ENCODE data around the gene MPC1. TPM values are rescaled to one million over a fixed set of nuclear protein-coding genes. Genes with fewer than 3 reads are reported as not detected.

MPC1 gene
- total and polyA plus RNA-seq, 2 experiments from 2014 or later = 15.5 to 39.4 TPM

DNA sequence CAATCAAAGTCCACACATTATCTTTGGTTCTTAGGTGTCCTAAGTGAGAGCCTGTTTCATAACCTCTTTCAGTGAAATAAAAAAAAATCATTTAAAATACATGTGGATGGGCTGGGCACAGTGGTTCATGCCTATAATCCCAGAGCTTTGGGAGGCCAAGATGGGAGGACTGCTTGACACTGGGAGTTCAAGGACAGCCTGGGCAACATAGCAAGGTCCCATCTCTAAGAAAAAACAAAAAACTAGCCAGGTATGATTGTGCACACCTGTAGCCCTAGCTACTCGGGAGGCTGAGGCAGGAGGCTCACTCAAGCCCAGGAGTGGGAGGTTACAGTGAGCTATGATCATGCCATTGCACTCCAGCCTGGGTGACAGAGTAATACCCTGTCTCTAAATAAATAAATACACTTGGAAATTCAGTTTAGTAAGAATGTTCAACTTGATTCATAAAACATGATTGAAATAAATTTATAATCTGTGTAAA is 3.6 kb downstream of the MPC1 start:
- Mint-ChIP-seq H3K9me3 (no peaks in the 10 kb centered on the region), H3K27me3 (ENCODE audit: insufficient read depth, low read depth, poor library complexity) (peaks cover 4% of the 10 kb centered on the region), H3K36me3 (ENCODE audit: low read depth) (no peaks in the 10 kb centered on the region), H3K4me1 (peaks cover 17% of the 10 kb centered on the region; the same call in 2 of the 3 replicates), H3K4me3 (no peak overlapping the region), H3K27ac (no peak overlapping the region)
- Histone ChIP-seq H3K27me3 (ENCODE audit: insufficient read depth) (no peaks in the 10 kb centered on the region), H3K27ac (ENCODE audit: low read depth) (no peak overlapping the region), H4K20me1 (replicated peaks; ENCODE audit: insufficient read depth) (no peaks in the 10 kb centered on the region), H2AFZ (no peak overlapping the region), H3K79me2 (replicated peaks; ENCODE audit: insufficient read depth) (peaks cover 27% of the 10 kb centered on the region), H3K36me3 (ENCODE audit: insufficient read depth) (no peaks in the 10 kb centered on the region), H3F3A (replicated peaks; ENCODE audit: low read depth) (no peaks in the 10 kb centered on the region), H3K4me3 (no peak overlapping the region), H3K9me2 (ENCODE audit: insufficient read depth) (peaks cover 1% of the 10 kb centered on the region; the same call in 1 of the 2 replicates), H3K4me2 (no peak overlapping the region), H3K4me1 (ENCODE audit: insufficient read depth) (peaks cover 17% of the 10 kb centered on the region)
- no peak for ATAC-seq
- TF ChIP-seq EZH2phosphoT487 (IDR thresholded peaks at IDR 0.05; ENCODE audit: unreplicated experiment) (no peak), ZNF114 (CRISPR knock-in tag; IDR thresholded peaks at IDR 0.05) (no peak), JUNB (IDR thresholded peaks at IDR 0.05; ENCODE audit: unreplicated experiment) (no peak), CREB1 (CRISPR knock-in tag; IDR thresholded peaks at IDR 0.05; ENCODE audit: low read depth) (no peak), EZH2 (IDR thresholded peaks at IDR 0.05; ENCODE audit: low read depth, unreplicated experiment) (no peak), POLR2AphosphoS5 (IDR thresholded peaks at IDR 0.05; ENCODE audit: low read depth) (no peak), ZNF331 (CRISPR knock-in tag; IDR thresholded peaks at IDR 0.05; ENCODE audit: low read depth) (no peak), NANOG (IDR thresholded peaks at IDR 0.05; ENCODE audit: borderline replicate concordance) (no peak), CTCF (conservative IDR thresholded peaks at IDR 0.05; ENCODE audit: low read depth in 2 of 2) (no peak)
- TF ChIP-seq, protein P1, sequence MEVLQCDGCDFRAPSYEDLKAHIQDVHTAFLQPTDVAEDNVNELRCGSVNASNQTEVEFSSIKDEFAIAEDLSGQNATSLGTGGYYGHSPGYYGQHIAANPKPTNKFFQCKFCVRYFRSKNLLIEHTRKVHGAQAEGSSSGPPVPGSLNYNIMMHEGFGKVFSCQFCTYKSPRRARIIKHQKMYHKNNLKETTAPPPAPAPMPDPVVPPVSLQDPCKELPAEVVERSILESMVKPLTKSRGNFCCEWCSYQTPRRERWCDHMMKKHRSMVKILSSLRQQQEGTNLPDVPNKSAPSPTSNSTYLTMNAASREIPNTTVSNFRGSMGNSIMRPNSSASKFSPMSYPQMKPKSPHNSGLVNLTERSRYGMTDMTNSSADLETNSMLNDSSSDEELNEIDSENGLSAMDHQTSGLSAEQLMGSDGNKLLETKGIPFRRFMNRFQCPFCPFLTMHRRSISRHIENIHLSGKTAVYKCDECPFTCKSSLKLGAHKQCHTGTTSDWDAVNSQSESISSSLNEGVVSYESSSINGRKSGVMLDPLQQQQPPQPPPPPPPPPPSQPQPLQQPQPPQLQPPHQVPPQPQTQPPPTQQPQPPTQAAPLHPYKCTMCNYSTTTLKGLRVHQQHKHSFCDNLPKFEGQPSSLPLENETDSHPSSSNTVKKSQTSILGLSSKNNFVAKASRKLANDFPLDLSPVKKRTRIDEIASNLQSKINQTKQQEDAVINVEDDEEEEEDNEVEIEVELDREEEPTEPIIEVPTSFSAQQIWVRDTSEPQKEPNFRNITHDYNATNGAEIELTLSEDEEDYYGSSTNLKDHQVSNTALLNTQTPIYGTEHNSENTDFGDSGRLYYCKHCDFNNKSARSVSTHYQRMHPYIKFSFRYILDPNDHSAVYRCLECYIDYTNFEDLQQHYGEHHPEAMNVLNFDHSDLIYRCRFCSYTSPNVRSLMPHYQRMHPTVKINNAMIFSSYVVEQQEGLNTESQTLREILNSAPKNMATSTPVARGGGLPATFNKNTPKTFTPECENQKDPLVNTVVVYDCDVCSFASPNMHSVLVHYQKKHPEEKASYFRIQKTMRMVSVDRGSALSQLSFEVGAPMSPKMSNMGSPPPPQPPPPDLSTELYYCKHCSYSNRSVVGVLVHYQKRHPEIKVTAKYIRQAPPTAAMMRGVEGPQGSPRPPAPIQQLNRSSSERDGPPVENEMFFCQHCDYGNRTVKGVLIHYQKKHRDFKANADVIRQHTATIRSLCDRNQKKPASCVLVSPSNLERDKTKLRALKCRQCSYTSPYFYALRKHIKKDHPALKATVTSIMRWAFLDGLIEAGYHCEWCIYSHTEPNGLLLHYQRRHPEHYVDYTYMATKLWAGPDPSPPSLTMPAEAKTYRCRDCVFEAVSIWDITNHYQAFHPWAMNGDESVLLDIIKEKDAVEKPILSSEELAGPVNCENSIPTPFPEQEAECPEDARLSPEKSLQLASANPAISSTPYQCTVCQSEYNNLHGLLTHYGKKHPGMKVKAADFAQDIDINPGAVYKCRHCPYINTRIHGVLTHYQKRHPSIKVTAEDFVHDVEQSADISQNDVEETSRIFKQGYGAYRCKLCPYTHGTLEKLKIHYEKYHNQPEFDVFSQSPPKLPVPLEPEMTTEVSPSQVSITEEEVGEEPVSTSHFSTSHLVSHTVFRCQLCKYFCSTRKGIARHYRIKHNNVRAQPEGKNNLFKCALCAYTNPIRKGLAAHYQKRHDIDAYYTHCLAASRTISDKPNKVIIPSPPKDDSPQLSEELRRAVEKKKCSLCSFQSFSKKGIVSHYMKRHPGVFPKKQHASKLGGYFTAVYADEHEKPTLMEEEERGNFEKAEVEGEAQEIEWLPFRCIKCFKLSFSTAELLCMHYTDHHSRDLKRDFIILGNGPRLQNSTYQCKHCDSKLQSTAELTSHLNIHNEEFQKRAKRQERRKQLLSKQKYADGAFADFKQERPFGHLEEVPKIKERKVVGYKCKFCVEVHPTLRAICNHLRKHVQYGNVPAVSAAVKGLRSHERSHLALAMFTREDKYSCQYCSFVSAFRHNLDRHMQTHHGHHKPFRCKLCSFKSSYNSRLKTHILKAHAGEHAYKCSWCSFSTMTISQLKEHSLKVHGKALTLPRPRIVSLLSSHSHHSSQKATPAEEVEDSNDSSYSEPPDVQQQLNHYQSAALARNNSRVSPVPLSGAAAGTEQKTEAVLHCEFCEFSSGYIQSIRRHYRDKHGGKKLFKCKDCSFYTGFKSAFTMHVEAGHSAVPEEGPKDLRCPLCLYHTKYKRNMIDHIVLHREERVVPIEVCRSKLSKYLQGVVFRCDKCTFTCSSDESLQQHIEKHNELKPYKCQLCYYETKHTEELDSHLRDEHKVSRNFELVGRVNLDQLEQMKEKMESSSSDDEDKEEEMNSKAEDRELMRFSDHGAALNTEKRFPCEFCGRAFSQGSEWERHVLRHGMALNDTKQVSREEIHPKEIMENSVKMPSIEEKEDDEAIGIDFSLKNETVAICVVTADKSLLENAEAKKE (CRISPR knock-in tag; IDR thresholded peaks at IDR 0.05) = no peak
- TF ChIP-seq, protein P2, sequence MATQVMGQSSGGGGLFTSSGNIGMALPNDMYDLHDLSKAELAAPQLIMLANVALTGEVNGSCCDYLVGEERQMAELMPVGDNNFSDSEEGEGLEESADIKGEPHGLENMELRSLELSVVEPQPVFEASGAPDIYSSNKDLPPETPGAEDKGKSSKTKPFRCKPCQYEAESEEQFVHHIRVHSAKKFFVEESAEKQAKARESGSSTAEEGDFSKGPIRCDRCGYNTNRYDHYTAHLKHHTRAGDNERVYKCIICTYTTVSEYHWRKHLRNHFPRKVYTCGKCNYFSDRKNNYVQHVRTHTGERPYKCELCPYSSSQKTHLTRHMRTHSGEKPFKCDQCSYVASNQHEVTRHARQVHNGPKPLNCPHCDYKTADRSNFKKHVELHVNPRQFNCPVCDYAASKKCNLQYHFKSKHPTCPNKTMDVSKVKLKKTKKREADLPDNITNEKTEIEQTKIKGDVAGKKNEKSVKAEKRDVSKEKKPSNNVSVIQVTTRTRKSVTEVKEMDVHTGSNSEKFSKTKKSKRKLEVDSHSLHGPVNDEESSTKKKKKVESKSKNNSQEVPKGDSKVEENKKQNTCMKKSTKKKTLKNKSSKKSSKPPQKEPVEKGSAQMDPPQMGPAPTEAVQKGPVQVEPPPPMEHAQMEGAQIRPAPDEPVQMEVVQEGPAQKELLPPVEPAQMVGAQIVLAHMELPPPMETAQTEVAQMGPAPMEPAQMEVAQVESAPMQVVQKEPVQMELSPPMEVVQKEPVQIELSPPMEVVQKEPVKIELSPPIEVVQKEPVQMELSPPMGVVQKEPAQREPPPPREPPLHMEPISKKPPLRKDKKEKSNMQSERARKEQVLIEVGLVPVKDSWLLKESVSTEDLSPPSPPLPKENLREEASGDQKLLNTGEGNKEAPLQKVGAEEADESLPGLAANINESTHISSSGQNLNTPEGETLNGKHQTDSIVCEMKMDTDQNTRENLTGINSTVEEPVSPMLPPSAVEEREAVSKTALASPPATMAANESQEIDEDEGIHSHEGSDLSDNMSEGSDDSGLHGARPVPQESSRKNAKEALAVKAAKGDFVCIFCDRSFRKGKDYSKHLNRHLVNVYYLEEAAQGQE (IDR thresholded peaks at IDR 0.05; ENCODE audit: unreplicated experiment) = no peak
- TF ChIP-seq, protein P3, sequence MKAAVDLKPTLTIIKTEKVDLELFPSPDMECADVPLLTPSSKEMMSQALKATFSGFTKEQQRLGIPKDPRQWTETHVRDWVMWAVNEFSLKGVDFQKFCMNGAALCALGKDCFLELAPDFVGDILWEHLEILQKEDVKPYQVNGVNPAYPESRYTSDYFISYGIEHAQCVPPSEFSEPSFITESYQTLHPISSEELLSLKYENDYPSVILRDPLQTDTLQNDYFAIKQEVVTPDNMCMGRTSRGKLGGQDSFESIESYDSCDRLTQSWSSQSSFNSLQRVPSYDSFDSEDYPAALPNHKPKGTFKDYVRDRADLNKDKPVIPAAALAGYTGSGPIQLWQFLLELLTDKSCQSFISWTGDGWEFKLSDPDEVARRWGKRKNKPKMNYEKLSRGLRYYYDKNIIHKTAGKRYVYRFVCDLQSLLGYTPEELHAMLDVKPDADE (IDR thresholded peaks at IDR 0.05) = no peak
- no peak for DNase-seq (ENCODE audit: low spot score)

Measured in GM23338 (cell line).